Measurements from ENCODE around the gene SAMD7.

DNA sequence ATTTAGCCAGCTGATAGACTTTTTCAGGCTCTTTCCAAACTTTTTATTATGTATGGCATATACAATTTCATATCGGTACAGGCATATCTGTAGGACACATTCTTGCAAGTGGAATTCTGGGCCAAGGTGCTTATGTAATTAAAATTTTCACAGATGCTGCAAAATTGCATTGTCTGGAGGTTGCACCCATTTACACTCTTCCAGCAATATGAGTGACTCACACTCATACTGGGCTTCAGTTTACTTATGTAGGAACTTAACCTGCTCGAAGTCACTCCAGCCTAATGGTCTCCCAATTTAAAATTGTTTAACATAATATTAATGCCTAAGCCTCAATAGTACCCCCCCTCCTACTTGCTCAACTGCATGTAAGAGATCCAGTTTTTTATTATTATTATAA lies 44.0 kb downstream of the SAMD7 start:
- no peak for TF ChIP-seq EZH2 (IDR thresholded peaks at IDR 0.05; ENCODE audit: borderline replicate concordance, low read length)
- TF ChIP-seq, protein P1, sequence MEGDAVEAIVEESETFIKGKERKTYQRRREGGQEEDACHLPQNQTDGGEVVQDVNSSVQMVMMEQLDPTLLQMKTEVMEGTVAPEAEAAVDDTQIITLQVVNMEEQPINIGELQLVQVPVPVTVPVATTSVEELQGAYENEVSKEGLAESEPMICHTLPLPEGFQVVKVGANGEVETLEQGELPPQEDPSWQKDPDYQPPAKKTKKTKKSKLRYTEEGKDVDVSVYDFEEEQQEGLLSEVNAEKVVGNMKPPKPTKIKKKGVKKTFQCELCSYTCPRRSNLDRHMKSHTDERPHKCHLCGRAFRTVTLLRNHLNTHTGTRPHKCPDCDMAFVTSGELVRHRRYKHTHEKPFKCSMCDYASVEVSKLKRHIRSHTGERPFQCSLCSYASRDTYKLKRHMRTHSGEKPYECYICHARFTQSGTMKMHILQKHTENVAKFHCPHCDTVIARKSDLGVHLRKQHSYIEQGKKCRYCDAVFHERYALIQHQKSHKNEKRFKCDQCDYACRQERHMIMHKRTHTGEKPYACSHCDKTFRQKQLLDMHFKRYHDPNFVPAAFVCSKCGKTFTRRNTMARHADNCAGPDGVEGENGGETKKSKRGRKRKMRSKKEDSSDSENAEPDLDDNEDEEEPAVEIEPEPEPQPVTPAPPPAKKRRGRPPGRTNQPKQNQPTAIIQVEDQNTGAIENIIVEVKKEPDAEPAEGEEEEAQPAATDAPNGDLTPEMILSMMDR (conservative IDR thresholded peaks at IDR 0.05 in 1 of 2, IDR thresholded peaks at IDR 0.05 in 1 of 2; ENCODE audit: extremely low read depth in 1 of 2, insufficient read depth in 1 of 2, low read depth in 1 of 2, low read length in 2 of 2): no peak
